Fibroblast of mammary gland (primary cell): ENCODE results near the gene PRRT4.
A peak's percentile ranks its signal among the peaks of the same experiment; 100 is the strongest.

Experiments used
- DNase-seq: peaks from one replicate; pipeline ENCODE4 v3.0.0-alpha.2; 2010; ENCODE audit warnings: low read depth
- H3K4me3 ChIP-seq: 2 replicates; pipeline ENCODE4 v1.5.1; 2011; ENCODE audit warnings: low read depth, mild to moderate bottlenecking, low read length, moderate library complexity; ENCODE audit not compliant: control insufficient read depth
- TF ChIP-seq, protein P1 (sequence below): conservative IDR thresholded peaks from 2 replicates; pipeline ENCODE4 v1.5.1; 2011; ENCODE audit warnings: low read depth, low read length, inconsistent platforms; ENCODE audit not compliant: control insufficient read depth, insufficient read depth

The PRRT4 gene

DNA sequence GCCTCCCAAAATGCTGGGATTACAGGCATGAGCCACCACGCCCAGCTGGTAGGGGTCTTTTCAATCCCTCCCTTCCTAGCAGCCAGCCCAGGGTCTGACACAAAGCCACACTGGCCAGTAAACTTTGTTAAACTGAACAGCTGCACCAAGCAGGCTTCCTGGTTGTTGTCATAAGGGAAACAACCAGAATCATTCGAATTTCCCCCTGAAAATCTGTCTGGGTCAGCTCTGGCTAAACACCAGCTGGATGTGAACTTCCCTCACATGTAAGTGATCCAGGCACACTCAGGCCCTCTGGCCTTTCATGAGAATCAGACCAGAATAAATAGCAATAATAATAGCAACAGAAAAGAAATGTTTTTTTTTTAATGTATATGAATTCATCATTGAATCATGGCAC is 40.9 kb upstream of the PRRT4 start:
- H3K4me3 ChIP-seq = no peak overlapping the region
- DNase-seq = no peak
- TF ChIP-seq, protein P1, sequence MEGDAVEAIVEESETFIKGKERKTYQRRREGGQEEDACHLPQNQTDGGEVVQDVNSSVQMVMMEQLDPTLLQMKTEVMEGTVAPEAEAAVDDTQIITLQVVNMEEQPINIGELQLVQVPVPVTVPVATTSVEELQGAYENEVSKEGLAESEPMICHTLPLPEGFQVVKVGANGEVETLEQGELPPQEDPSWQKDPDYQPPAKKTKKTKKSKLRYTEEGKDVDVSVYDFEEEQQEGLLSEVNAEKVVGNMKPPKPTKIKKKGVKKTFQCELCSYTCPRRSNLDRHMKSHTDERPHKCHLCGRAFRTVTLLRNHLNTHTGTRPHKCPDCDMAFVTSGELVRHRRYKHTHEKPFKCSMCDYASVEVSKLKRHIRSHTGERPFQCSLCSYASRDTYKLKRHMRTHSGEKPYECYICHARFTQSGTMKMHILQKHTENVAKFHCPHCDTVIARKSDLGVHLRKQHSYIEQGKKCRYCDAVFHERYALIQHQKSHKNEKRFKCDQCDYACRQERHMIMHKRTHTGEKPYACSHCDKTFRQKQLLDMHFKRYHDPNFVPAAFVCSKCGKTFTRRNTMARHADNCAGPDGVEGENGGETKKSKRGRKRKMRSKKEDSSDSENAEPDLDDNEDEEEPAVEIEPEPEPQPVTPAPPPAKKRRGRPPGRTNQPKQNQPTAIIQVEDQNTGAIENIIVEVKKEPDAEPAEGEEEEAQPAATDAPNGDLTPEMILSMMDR = no peak

DNA sequence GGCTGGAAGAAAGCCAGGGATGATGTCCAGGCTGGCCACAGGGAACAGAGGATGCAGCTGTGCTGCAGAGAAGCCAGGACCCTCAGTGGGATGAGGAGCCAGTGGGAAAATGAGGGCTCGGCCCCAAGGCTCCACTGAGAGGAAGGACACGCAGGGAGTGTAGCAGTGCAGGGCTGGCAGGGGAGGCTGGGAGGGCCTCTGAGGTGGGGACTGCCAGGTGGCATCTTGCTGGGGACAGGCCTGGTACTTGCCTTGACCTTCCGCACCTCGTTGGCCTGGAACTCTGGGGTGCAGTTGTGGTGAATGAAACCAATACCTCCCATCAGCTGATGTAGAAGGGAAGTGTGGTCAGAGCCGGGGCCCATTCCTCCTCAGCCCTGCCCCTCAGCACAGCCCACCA is 39.1 kb upstream of the PRRT4 start:
- TF ChIP-seq, protein P1 = no peak
- no peak overlapping the region for H3K4me3 ChIP-seq
- DNase-seq = no peak

DNA sequence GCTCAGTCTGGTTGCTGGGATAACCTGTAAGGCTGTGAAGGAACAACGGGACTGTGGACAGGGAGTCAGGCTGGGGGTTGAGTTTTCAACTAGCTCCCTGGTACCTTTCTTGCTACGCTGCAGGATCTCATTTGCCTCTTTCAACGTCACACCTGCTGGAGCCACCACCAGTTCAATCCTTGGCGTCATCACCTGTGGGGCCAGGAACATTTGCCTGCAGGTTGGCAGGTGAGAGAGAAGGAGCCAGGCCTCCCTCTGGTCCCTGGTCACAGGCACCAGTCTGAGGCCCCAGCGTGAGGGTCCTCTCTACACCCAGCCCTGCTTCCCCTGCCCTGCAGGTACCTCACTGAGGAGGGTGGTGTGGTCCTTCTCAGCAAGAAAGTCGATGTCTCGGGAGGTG is 38.5 kb upstream of the PRRT4 start:
- DNase-seq = no peak
- TF ChIP-seq, protein P1 = no peak
- H3K4me3 ChIP-seq = no peak overlapping the region

DNA sequence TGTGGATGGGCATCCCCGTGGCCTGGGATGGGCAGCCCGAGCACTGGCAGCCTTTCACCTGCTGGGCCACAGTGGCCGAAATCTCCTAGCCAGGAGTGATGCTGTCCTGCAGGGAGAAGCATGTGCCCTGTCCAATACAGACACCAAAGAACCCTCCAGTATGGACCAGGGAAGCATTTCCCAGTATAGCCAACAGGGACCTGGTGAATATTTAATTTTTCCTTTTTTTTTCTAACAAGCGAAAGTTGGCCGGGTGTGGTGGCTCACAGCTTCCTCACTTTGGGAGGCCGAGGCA is 37.3 kb upstream of the PRRT4 start:
- H3K4me3 ChIP-seq = no peak overlapping the region
- TF ChIP-seq, protein P1 = no peak
- DNase-seq = no peak

DNA sequence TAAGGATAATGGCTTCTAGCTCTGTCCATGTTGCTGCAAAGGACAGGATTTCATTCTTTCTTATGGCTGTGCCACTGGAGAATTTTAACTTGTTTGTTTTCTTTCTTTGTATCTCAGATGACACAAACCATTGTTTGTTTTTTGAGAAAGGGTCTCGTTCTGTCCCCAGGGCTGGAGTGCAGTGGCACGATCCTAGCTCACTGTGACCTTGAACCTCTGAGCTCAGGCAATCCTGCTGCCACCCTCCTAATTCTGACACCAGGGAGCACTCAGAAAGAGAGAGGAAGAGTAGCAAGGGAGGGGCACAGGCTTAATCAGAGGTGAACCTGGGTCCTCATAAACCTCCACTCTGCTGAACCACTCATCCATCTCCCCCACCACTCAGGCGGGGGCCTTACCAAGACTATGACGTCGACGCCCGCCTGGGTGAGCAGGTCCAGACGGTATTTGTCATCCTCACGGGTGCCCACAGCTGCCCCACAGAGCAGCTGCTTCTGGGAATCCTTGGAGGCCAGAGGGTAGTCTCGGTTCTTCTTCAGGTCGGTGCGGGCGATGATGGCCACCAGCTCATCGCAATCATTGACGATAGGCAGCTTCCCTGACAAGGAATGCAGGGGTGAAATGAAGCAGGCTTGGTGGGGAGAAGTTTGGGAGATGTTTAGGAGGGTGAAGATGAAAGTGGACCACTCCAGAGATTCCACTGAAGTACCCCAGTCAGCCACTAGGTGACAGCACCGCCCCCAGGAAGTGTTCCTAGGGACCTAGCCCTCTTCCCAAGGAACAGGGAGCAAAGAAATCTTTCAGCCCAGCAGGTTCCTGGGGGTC is 36.7 kb upstream of the PRRT4 start:
- no peak overlapping the region for H3K4me3 ChIP-seq
- TF ChIP-seq, protein P1 = peak; percentile 93
- peak; percentile 42 for DNase-seq

DNA sequence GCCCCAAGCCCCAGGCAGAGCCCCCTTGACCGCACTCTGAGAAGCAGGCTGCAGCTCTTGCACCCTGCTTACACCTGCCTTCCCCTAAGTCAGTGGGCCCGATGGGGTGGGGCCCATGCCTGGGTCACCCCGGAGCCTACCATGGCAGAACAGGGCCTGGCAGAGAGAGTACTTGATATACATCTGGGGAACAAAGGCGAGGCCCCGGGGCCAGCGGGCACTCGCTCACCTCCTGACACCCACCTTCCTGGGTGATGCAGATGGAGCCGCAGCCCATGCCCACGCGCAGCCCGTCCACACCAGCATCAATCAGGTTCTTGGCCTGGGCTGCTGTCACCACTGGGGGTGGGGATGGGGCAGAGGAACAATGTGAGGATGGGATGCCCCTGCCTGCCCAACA is 34.9 kb upstream of the PRRT4 start:
- H3K4me3 ChIP-seq = no peak overlapping the region
- DNase-seq = no peak
- TF ChIP-seq, protein P1 = no peak

DNA sequence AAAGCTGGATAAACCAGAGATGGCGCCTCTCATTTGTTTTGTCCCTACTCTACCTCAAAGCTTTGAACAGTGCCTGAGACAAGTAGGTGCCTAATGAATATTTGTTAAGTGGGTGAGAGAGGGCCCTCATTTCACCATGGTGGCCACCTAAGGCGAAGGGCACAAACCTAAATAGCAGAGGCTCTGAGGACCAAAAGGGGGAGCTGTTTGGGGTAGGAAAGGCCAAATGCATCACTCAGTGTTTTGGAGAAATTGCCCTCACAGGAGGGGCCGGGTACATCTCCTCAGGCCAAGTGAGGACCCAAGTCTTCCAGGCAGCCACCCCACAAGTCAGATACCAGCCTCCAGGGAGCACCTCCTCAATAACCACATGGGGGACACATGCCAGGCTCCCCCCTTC is 34.3 kb upstream of the PRRT4 start:
- no peak for DNase-seq
- TF ChIP-seq, protein P1 = peak; percentile 15

More for the DNA sequence above, 34.3 kb upstream of the PRRT4 start:
- H3K4me3 ChIP-seq = no peak overlapping the region
